ENCODE results near the gene POLR2F. TPM values are rescaled to one million over a fixed set of nuclear protein-coding genes. Genes with fewer than 3 reads are reported as not detected.

POLR2F gene
- total RNA-seq, 2 donors from 2014 or later, result 37.9 to 93.1 TPM

DNA sequence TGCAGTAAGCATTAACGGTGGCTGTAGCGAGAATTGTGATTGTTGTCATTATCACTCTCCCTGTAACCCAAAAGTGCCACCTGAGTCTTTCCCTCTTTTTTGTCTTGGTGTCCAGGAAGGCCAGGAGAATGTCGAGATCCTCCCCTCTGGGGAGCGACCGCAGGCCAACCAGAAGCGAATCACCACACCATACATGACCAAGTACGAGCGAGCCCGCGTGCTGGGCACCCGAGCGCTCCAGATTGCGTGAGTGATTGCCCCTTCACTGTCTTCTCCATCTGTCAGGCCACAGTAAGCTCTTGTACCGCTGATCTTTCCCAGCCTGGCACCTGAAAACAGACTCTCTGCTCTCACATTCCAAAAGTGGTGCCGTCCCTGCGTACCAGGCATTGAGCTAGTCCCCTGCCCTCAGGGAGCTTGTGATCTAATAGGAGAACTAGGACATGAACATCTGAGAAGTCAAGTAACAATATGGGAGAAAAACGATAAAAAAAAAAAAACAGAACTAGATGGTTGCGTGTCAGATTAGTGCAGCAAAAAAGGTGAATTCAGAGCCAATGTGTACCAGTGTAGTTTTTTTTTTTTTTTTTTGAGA is 5.8 kb downstream of the POLR2F start:
- H3K4me1 ChIP-seq (ENCODE audit: control insufficient read depth in 1 of 2, low read depth in 2 of 2), result peaks cover 7% of the 10 kb centered on the region in 2 donors
- H3K36me3 ChIP-seq, result peaks cover 47% of the 10 kb centered on the region

GRCh38 chr22:37961062-37961461 is 7.6 kb downstream of the POLR2F start:
- Histone ChIP-seq H3K4me3 (no peak overlapping the region), H3K27me3 (replicated peaks; ENCODE audit: insufficient read depth) (no peaks in the 10 kb centered on the region), H3K4me1 (ENCODE audit: control insufficient read depth in 1 of 2, low read depth in 2 of 2) (peaks cover 7 to 11% of the 10 kb centered on the region in 2 donors), H3K36me3 (peaks cover 49% of the 10 kb centered on the region), H3K27ac (no peak overlapping the region), H3K9me3 (no peaks in the 10 kb centered on the region)
- TF ChIP-seq CTCF (IDR thresholded peaks at IDR 0.05), result no peak
- DNase-seq (ENCODE audit: low spot score), result no peak
- ATAC-seq (ENCODE audit: insufficient number of reproducible peaks, low FRiP score, low read depth), result no peak

More for the DNA sequence above, 5.8 kb downstream of the POLR2F start:
- H3K9me3 ChIP-seq, result no peaks in the 10 kb centered on the region
- no peak for TF ChIP-seq CTCF (IDR thresholded peaks at IDR 0.05)
- DNase-seq (ENCODE audit: low spot score) (no peak), ATAC-seq (ENCODE audit: insufficient number of reproducible peaks, low FRiP score, low read depth) (no peak)
- no peak overlapping the region for H3K27ac ChIP-seq
- no peak overlapping the region for H3K4me3 ChIP-seq
- no peaks in the 10 kb centered on the region for H3K27me3 ChIP-seq (replicated peaks; ENCODE audit: insufficient read depth)

DNA sequence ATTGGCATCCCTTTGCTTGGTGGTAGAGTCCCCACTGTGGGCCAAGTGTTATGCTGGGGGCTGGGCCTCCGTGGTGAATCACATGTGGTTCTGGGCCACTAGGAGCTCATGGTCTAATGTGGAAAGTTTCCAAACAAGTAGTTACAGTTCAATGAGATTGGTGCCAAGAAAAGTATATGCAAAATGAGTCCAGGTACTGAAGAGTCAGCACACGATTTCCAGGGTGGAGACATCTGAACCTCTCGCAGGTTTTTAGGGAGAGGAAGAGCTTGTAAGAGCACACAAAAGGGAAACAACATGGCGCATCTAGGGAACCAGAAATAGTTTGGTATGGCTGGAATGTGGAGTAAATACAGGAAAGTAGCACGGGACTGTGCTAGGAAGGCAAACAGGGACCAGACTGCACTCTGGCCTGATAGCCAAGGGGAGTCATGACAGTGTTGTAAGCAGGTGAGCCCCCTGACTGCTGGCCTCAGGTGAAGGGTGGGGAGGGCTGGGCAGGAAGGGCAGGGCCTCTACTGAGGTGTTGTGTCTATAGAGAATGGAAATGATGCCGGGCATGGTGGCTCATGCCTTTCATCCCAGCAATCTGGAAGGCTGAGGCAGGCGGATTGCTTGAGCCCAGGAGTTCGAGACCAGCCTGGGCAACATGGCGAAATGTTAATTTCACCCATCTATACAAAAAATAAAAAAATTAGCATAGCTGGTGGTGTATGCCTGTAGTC is 12.6 kb downstream of the POLR2F start:
- ATAC-seq (ENCODE audit: insufficient number of reproducible peaks, low FRiP score, low read depth) (no peak), DNase-seq (ENCODE audit: low spot score) (no peak)
- Histone ChIP-seq H3K4me1 (ENCODE audit: control insufficient read depth in 1 of 2, low read depth in 2 of 2) (peaks cover 8 to 14% of the 10 kb centered on the region in 2 donors), H3K36me3 (peaks cover 22% of the 10 kb centered on the region), H3K9me3 (no peaks in the 10 kb centered on the region), H3K4me3 (no peak overlapping the region), H3K27ac (no peak overlapping the region), H3K27me3 (replicated peaks; ENCODE audit: insufficient read depth) (no peaks in the 10 kb centered on the region)
- no peak for TF ChIP-seq CTCF (IDR thresholded peaks at IDR 0.05)

DNA sequence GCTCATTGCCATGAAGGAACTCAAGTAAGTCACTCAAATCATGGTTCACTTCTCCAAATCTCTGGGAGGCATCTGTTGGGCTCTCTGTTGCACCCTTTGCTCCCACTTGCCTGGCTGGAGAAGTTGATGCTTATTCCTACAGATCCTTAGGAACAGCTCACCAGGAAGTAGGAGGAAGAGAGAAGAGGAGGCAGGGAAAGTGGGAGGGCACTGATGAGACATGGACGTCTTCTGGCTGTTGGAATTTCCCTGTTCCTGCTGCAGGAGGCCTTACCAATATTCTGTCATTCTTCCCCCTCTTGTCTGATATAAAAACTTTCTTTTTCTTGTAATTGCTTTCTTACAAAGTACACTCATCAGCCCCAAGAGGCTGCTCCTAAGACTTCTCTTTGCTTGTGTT is 13.6 kb downstream of the POLR2F start:
- no peak overlapping the region for H3K27ac ChIP-seq
- H3K4me3 ChIP-seq, result no peak overlapping the region
- H3K36me3 ChIP-seq, result peaks cover 18% of the 10 kb centered on the region
- no peak for DNase-seq (ENCODE audit: low spot score)
- no peaks in the 10 kb centered on the region for H3K27me3 ChIP-seq (replicated peaks; ENCODE audit: insufficient read depth)
- H3K4me1 ChIP-seq (ENCODE audit: control insufficient read depth in 1 of 2, low read depth in 2 of 2), result peaks cover 8 to 14% of the 10 kb centered on the region in 2 donors
- H3K9me3 ChIP-seq, result no peaks in the 10 kb centered on the region
- no peak for TF ChIP-seq CTCF (IDR thresholded peaks at IDR 0.05)
- ATAC-seq (ENCODE audit: insufficient number of reproducible peaks, low FRiP score, low read depth), result no peak

GRCh38 chr22:37967637-37968451 is 14.3 kb downstream of the POLR2F start:
- ATAC-seq (ENCODE audit: insufficient number of reproducible peaks, low FRiP score, low read depth) (no peak), DNase-seq (ENCODE audit: low spot score) (no peak)
- Histone ChIP-seq H3K4me3 (no peak overlapping the region), H3K9me3 (no peaks in the 10 kb centered on the region), H3K4me1 (ENCODE audit: control insufficient read depth in 1 of 2, low read depth in 2 of 2) (peaks cover 8 to 14% of the 10 kb centered on the region in 2 donors), H3K27me3 (replicated peaks; ENCODE audit: insufficient read depth) (no peaks in the 10 kb centered on the region), H3K27ac (no peak overlapping the region), H3K36me3 (peaks cover 18% of the 10 kb centered on the region)
- no peak for TF ChIP-seq CTCF (IDR thresholded peaks at IDR 0.05)
